CD4-positive, alpha-beta T cell treated with Interleukin-21 for 1 hour (primary cell): ENCODE data around the gene MNX1.

ENCODE experiments used
- DNase-seq: peaks from one replicate; pipeline ENCODE4 v3.0.0-alpha.2; 2020

Gene MNX1

GRCh38 chr7:157032644-157033482, 22.4 kb upstream of the MNX1 start:
- DNase-seq = no peak

- DNase-seq = no peak
These were observed 21.7 kb upstream of the MNX1 start for GRCh38 chr7:157032128-157032527.

- DNase-seq = no peak
These were observed 17.9 kb upstream of the MNX1 start for GRCh38 chr7:157028199-157028903.

- no peak for DNase-seq
These were observed 17.2 kb upstream of the MNX1 start for GRCh38 chr7:157027568-157028198.

- DNase-seq = no peak
These were observed 14.3 kb upstream of the MNX1 start for GRCh38 chr7:157024716-157025115.

- DNase-seq = no peak
These were observed 13.1 kb upstream of the MNX1 start for GRCh38 chr7:157023589-157023905.

- DNase-seq = no peak
These were observed 12.5 kb upstream of the MNX1 start for GRCh38 chr7:157022681-157023588.

GRCh38 chr7:157021871-157022680, 11.6 kb upstream of the MNX1 start:
- DNase-seq = no peak

GRCh38 chr7:157021071-157021870, 10.8 kb upstream of the MNX1 start:
- no peak for DNase-seq

- DNase-seq = no peak
These were observed 10.1 kb upstream of the MNX1 start for GRCh38 chr7:157020514-157021070.

GRCh38 chr7:157019718-157020451, 9.4 kb upstream of the MNX1 start:
- no peak for DNase-seq

- no peak for DNase-seq
These were observed 8.6 kb upstream of the MNX1 start for GRCh38 chr7:157018997-157019608.

- DNase-seq = no peak
These were observed 8.0 kb upstream of the MNX1 start for GRCh38 chr7:157018328-157018996.

GRCh38 chr7:157017603-157018327, 7.3 kb upstream of the MNX1 start:
- DNase-seq = no peak

- no peak for DNase-seq
These were observed 6.7 kb upstream of the MNX1 start for GRCh38 chr7:157017149-157017548.

- peak; percentile 12 for DNase-seq
These were observed 6.0 kb upstream of the MNX1 start for GRCh38 chr7:157016352-157017041.

- DNase-seq = no peak
These were observed 5.5 kb upstream of the MNX1 start for GRCh38 chr7:157016024-157016351.
